HG03060 (cell line): ENCODE results near the gene TTYH1.
"Not testable (repeated sequence)": the region's sequence is repeated elsewhere in the genome, so short reads cannot be mapped to it uniquely, and the experiment has no call there.

Experiments
- ATAC-seq: cut with Tn5 transposase; IDR thresholded peaks from one replicate; pipeline ENCODE4 v1.9.1; 2021; ENCODE audit warnings: low read depth, moderate number of reproducible peaks; ENCODE audit not compliant: unreplicated experiment

The TTYH1 gene

GRCh38 chr19:54415208-54415900 is at the start of gene TTYH1:
Gene TTYH1 (plus strand): TSS chr19:54415464. CDS start chr19:54415553, 89 bp downstream.
- no peak for ATAC-seq

GRCh38 chr19:54365798-54366197 is 49.5 kb upstream of the TTYH1 start:
- not testable (repeated sequence) for ATAC-seq

DNA sequence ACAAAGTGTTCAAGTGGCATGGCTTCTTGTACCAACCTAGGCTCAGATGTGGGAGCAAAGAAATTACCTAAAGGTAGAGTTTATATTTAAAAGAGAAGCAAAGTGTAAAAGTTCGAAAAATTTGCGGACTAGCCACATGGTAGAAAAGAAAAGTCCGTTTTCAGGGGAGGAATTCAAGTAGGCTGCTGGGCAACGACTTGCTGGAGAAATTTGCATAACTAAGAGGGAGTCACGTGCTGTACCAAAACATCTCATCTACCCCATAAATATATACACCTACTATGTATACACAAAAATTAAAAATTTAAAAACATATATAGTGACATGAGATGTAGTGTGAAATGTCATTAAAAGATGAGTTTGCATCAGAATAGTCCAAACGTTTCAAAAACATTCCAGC is 48.5 kb upstream of the TTYH1 start:
- no peak for ATAC-seq

DNA sequence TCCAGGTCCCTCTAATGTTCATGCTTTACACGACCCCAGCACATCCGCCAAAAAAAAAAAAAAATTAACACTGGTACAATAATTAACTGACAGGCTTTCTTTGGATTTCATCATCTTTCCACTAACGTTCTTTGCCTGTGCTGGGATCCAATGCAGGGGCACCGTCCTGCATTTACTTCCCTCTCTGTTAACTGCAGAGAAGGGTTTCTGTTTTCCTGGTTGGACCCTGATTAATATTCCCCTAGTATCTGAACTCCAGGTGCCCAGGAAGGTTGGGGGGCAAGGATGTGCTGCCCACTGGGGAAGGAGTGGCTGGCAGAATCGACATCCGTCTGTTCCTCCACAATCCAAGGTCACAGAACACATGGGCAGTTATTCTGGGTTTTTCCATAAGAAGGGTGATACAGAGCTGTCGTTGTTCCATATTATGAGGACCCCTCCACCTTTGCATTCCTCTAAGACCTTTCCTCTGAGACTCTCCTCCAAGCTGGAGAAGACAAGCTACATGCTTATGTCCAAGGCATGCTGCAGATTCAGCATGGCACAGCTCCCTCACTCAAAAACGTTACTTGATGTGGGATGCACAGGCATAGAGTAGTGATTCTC is 46.1 kb upstream of the TTYH1 start:
- no peak for ATAC-seq

DNA sequence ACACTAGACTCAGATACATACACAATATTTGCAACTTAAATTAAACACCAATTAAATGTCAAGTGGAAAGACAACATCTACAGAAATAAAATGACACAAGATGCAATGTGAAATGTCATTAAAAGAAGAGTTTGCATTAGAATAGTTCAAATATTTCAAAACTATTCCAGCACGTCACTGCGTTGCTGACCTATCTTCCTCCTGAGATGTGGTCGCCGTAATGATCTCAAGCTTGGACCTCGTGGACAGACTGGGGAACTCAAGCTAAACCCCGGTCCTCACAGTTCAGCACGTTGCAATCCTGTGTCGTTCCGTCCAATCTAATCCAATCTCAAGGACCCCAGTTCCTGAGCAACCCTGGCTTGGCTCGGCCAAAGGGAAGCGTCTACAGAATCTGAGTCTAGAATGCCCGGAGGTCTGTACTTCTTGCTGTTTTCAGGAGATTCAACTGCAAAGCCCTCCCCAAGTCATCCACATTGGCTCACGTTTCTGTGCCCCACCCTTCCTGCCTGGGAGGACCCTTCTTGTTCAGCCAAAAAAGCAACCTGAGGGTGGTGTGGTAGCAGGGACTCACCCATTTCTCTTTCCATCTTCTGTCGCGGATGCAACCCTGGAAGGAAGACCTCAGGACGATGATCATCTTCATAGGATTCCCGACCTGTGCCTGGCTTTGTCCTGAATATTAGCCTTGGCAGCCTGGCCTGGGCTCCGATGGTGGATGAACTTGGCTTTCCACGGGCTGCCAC is 45.4 kb upstream of the TTYH1 start:
- ATAC-seq = not testable (repeated sequence)

GRCh38 chr19:54370434-54370796 is 44.8 kb upstream of the TTYH1 start:
- ATAC-seq = not testable (repeated sequence)

- not testable (repeated sequence) for ATAC-seq
Observed at GRCh38 chr19:54371453-54371852, 43.8 kb upstream of the TTYH1 start.

DNA sequence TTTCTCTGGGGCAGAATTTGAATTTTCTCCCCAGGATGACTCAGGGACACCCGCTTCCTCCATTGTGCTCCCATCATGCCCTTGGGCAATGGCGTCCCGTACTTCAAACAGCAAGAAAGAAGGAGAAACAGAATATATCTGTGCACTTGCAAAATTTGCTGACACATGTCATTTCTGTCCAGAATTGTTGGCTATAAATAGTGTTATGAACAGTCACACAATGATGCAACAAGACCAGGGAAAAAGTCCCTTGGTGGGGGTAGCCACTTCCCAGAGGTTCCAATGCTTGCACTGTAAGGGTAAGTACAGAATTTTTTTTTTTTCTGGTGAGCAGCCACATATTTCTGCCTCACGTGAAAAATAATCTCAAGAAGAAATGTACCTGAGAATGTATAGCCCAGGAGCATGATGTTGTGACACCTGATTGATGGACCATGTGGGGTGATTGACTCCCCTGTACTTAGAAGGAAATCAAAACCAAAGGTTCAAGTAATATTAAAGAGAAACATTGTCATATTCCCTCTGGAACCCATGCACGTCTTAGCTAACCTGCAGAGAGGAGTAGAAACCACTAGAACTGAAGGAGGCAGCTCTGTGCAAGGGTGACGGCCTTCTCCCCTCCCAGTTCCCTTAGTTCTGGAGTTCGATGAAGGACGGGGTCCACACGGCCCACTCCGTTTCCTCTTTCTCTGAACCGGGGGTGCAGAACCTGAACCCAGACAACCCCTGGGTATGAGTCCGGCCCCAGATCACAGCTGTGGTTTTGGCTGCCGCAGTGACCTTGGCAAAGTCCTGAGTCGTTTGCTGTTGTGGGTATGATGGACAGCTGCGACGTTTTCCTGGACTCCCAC is 41.3 kb upstream of the TTYH1 start:
- no peak for ATAC-seq

DNA sequence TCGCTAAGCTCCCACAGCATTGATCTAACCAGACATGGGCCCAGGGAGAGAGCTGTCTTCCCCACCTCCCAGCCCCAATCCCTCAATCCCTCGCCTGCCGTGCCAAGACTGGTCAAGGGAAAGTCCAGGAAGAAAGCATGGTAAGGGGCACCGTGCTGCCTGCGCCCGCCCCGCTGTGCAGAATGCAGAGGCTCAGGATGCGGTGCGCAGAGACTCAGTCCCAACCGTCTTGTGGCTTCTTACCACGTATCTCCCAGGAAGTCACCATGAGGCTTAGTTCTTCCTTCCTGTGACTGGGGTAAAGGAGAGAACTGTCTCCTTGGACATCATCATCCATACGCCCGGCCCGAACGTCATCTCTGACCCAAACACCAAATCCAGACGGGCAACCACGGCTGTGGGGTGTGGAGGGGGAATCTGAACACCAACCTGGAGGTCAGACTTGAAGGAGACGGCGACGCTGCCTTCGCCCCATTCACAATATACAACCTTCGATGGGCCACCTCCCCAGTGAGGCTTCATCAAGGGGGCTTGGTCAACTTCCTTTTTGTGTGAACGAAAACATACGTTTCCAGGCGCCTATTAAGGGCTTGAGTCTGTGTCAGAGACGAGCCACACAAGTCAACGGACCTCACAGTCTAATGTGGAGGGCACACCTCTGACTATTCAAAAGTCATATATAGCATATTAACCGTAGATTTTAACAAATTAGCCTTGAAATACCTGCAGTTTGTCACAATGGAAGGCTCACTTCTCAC is 39.9 kb upstream of the TTYH1 start:
- not testable (repeated sequence) for ATAC-seq

GRCh38 chr19:54376610-54377285 is 38.5 kb upstream of the TTYH1 start:
- no peak for ATAC-seq

GRCh38 chr19:54379187-54379678 is 36.0 kb upstream of the TTYH1 start:
- no peak for ATAC-seq

GRCh38 chr19:54380897-54381296 is 34.4 kb upstream of the TTYH1 start:
- ATAC-seq = no peak

- ATAC-seq = not testable (repeated sequence)
Observed at GRCh38 chr19:54382041-54382440, 33.2 kb upstream of the TTYH1 start.

DNA sequence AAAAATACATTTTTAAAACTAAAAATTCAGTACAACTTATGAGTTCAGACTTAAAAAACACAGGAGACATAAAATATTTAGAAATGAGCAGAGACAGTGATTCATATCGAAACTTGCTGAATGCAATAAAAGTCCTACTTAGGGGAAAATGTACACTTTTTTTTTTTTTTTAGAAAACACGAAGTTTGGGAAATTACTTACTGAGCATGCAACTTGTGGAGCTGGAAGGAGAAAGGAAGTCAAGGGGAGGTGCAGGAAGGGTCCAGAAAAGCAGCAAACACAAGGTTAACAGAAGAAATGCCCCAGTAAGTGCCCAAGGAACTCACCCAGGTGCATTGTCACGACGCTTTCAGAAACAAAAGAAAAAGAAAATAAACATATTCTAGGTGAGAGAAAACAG is 31.9 kb upstream of the TTYH1 start:
- ATAC-seq = no peak

- no peak for ATAC-seq
Observed at GRCh38 chr19:54387991-54388801, 27.1 kb upstream of the TTYH1 start.

DNA sequence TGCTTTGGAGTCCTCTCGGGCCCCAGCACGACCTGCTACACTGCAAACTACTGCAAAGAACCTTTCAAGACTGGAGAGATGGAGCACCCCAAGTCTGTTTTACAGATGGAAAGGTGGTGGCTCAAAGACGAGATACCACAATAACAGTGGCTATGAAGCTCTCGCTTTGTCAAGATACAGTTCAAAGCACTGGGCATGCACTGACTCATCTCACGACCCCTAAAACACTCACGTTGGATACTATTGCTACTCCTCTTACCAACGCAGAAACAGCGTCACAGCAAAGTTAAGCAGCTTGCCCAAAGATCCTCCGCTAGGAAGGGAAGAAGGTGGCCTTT is 26.5 kb upstream of the TTYH1 start:
- no peak for ATAC-seq

DNA sequence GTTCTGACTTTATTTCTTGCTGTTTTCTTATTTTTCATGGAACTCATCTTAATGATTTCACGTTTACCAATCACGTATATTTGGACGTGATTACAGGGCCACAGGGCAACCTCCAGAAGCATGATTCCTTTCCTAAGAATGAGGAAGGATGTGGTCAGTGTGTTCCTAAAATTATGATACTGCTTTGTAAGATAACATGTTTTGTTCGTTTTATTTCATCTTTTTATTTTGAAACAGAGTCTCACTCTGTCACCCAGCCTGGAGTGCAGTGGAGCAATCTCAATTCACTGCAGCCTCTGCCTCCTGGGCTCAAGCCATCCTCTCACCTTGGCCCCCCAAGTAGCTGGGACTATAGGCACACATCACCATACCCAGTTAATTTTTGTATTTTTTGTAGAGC is 25.7 kb upstream of the TTYH1 start:
- no peak for ATAC-seq

- ATAC-seq = no peak
Observed at GRCh38 chr19:54390942-54391577, 24.2 kb upstream of the TTYH1 start.
